CD4-positive, alpha-beta memory T cell (primary cell): ENCODE data around the gene HSCB. TPM values are rescaled to one million over a fixed set of nuclear protein-coding genes. Genes with fewer than 3 reads are reported as not detected.
"Not testable (repeated sequence)": the region's sequence is repeated elsewhere in the genome, so short reads cannot be mapped to it uniquely, and the experiment has no call there.

ENCODE experiments used
- CTCF ChIA-PET: fragments of 350-600 bp; sonication (Branson Sonifier 250); formaldehyde crosslinking; loops from one replicate; lab custom pipeline; 2021; ENCODE audit warnings: inconsistent platforms; ENCODE audit not compliant: partially characterized antibody; lab: Charles Lee
- POLR2A ChIA-PET: fragments of 350-600 bp; sonication (Branson Sonifier 250); formaldehyde crosslinking; loops from one replicate; lab custom pipeline; 2021; ENCODE audit not compliant: partially characterized antibody; lab: Charles Lee
- DNase-seq, 5 donors: peaks; one replicate each; pipeline versions ENCODE4 v3.0.0 to v3.0.0-alpha.2; 2020 to 2022; ENCODE audit warnings: mixed read lengths in 1 of 5
- H3K27ac ChIP-seq: one replicate; pipeline ENCODE4 v1.7.0; 2013; ENCODE audit warnings: low read depth, low read length
- H3K27me3 ChIP-seq: 2 replicates; pipeline ENCODE4 v1.7.0; 2013; ENCODE audit warnings: mild to moderate bottlenecking, low read length, moderate library complexity; ENCODE audit not compliant: insufficient read depth
- H3K36me3 ChIP-seq: 2 replicates; pipeline ENCODE4 v1.7.0; 2013; ENCODE audit warnings: mild to moderate bottlenecking, low read length, moderate library complexity; ENCODE audit not compliant: insufficient read depth
- H3K4me1 ChIP-seq: 2 replicates; pipeline ENCODE4 v1.7.0; 2013; ENCODE audit warnings: mild to moderate bottlenecking, low read length, moderate library complexity; ENCODE audit not compliant: insufficient read depth
- H3K4me3 ChIP-seq, 2 donors: one replicate each; pipeline ENCODE4 v1.7.0; 2013; ENCODE audit warnings: low read length in 2 of 2, mild to moderate bottlenecking in 1 of 2
- H3K9me3 ChIP-seq, 2 donors: one replicate each; pipeline ENCODE4 v1.7.0; 2013; ENCODE audit warnings: low read length in 2 of 2, control low read depth in 1 of 2; ENCODE audit not compliant: control insufficient read depth in 1 of 2
- H3K27ac Mint-ChIP-seq, 7 donors: one replicate each; pipeline ENCODE4 v1.8.0; 2020 to 2021; ENCODE audit warnings: mixed read lengths in 7 of 7, mild to moderate bottlenecking in 6 of 7, inconsistent platforms in 3 of 7, moderate library complexity in 3 of 7
- H3K27me3 Mint-ChIP-seq, 2 donors: one replicate each; pipeline ENCODE4 v1.8.0; 2020 to 2021; ENCODE audit warnings: mixed read lengths in 2 of 2
- H3K36me3 Mint-ChIP-seq, 2 donors: one replicate each; pipeline ENCODE4 v1.8.0; 2020 to 2021; ENCODE audit warnings: mixed read lengths in 2 of 2, inconsistent platforms in 1 of 2, mild to moderate bottlenecking in 1 of 2
- H3K4me1 Mint-ChIP-seq, 4 donors: one replicate each; pipeline ENCODE4 v1.8.0; 2020 to 2021; ENCODE audit warnings: mixed read lengths in 4 of 4, mild to moderate bottlenecking in 1 of 4
- H3K4me3 Mint-ChIP-seq, 8 donors: one replicate each; pipeline ENCODE4 v1.8.0; 2020 to 2021; ENCODE audit warnings: mixed read lengths in 8 of 8, mild to moderate bottlenecking in 7 of 8, moderate library complexity in 6 of 8, inconsistent platforms in 3 of 8
- H3K9me3 Mint-ChIP-seq, 8 donors: one replicate each; pipeline ENCODE4 v1.8.0; 2020 to 2021; ENCODE audit warnings: mixed read lengths in 8 of 8, mild to moderate bottlenecking in 5 of 8, inconsistent platforms in 3 of 8, moderate library complexity in 1 of 8
- intact Hi-C: fragments of 100-400 bp; cut with micrococcal nuclease; formaldehyde crosslinking; loops from one replicate; pipeline ENCODE4 v1.15.1; 2023
- polyA plus RNA-seq, 2 donors: library from polyadenylated mRNA; unstranded; fragments of 300-500 nt; fragmentation: Illumina TruSeq; gene quantifications; one replicate each; pipeline ENCODE4 v1.2.3, GENCODE V29; 2021
- total RNA-seq, 2 experiments: library from RNA; stranded (reverse); gene quantifications; one replicate each; pipeline ENCODE4 v1.2.3, GENCODE V29; 2021

Gene HSCB
- total and polyA plus RNA-seq, 4 experiments from 2014 or later, result 7.6 to 11.1 (median 9.8) TPM

DNA sequence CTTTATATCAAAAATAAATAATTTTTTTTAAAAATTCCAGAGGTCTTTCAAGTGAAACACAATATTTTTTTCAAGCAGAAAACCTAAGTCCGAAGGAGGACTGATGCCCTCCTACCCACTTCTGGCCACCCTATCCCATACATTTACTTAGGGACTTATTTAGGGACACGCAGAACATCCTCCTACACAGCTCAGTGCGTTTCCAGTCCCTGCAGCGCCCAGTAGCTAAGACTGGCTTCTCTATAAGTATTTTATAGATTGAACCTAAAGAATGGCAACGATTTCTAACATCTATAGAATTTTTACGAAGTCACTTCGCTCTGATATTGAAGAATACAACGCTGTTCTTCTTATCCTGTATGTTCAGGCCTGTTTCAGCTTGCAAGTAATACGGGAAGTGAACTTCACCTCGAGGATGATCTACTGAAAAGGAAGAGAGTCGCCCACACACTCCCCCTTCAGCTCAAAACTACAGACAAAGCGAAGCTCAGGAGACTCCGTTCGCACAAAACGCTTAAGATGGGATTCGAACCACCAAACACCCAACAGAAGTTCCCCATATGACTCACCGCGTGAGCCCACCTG lies 547 bp upstream of the HSCB start:
- Histone ChIP-seq H3K27ac (peak overlapping the region; percentile 92), H3K9me3 (no peaks in the 10 kb centered on the region), H3K27me3 (no peaks in the 10 kb centered on the region), H3K4me3 (peak overlapping the region; percentile 66 to 98), H3K4me1 (peaks cover 12% of the 10 kb centered on the region), H3K36me3 (peaks cover 10% of the 10 kb centered on the region)
- DNase-seq, result no peak
- Mint-ChIP-seq H3K4me1 (peaks cover 17 to 34% (median 21%) of the 10 kb centered on the region in 4 donors), H3K27ac (peak overlapping the region; percentile 85 to 99 (median 90)), H3K4me3 (peak overlapping the region; percentile 85 to 99 (median 89)), H3K27me3 (no peaks in the 10 kb centered on the region), H3K9me3 (no peaks in the 10 kb centered on the region), H3K36me3 (peaks cover 10 to 25% of the 10 kb centered on the region in 2 donors)
- intact Hi-C loops, result loop anchor here (1.0 to 5.0 kb wide), 3 partner anchors 59 to 528 kb away; partner anchors contain the start of genes EWSR1 and XBP1
- ChIA-PET POLR2A (interaction anchor here (0.6 to 3.4 kb wide), 9 partner anchors 15 to 142 kb away, joined by 3 to 30 read pairs (median 4); partner anchors contain the start of genes CCDC117, XBP1 and ZNRF3), CTCF (no interaction called here)

DNA sequence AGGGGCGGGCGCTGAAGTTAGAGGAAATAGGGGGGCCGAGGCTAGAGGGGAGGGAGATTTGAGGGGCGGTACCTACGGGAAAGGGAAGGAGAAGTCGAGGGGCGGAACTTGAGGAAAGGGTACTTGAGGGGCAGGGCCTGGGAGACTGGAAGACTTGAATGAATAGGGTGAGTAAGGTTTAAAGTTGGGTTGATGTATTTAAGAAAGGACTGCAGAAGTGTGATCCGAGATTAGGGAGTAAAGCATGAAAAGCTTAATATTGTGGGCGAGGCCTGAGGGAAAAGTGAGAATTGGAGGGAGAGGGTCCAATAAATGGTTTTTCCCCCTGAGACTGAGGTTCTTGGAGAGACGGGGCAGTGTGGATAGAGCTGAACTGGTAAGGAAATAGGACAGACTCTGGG lies 723 bp downstream of the HSCB start:
- ChIA-PET POLR2A (interaction anchor here (1.0 to 3.4 kb wide), 4 partner anchors 19 to 58 kb away, joined by 4 to 30 read pairs (median 8); partner anchors contain the start of genes CCDC117 and XBP1), CTCF (no interaction called here)
- H3K36me3 Mint-ChIP-seq, result peaks cover 13 to 30% of the 10 kb centered on the region in 2 donors
- intact Hi-C loops, result loop anchor here (1.0 to 5.0 kb wide), 3 partner anchors 30 to 141 kb away; partner anchors contain the start of genes CCDC117 and ZNRF3
- Histone ChIP-seq H3K9me3 (no peaks in the 10 kb centered on the region), H3K36me3 (peaks cover 10% of the 10 kb centered on the region), H3K4me3 (peak overlapping the region; percentile 91 to 98), H3K27ac (peak overlapping the region; percentile 92), H3K4me1 (peaks cover 12% of the 10 kb centered on the region), H3K27me3 (no peaks in the 10 kb centered on the region)
- H3K4me3 Mint-ChIP-seq, result peak overlapping the region; percentile 85 to 99 (median 89)
- H3K27ac Mint-ChIP-seq, result peak overlapping the region; percentile 85 to 99 (median 90)
- no peak for DNase-seq
- H3K4me1 Mint-ChIP-seq, result peaks cover 17 to 34% (median 21%) of the 10 kb centered on the region in 4 donors
- H3K27me3 Mint-ChIP-seq, result no peaks in the 10 kb centered on the region
- no peaks in the 10 kb centered on the region for H3K9me3 Mint-ChIP-seq

GRCh38 chr22:28743852-28744251 lies 2.0 kb downstream of the HSCB start:
- Histone ChIP-seq H3K27ac (no peak overlapping the region), H3K4me1 (peaks cover 12% of the 10 kb centered on the region), H3K4me3 (no peak overlapping the region), H3K27me3 (no peaks in the 10 kb centered on the region), H3K36me3 (peaks cover 10% of the 10 kb centered on the region), H3K9me3 (no peaks in the 10 kb centered on the region)
- POLR2A ChIA-PET, result interaction anchor here (3.4 kb wide), 1 partner anchor 56 kb away, joined by 30 read pairs; the partner anchor contains the start of gene XBP1
- Mint-ChIP-seq H3K36me3 (peaks cover 15 to 33% of the 10 kb centered on the region in 2 donors), H3K27me3 (no peaks in the 10 kb centered on the region), H3K4me1 (peaks cover 17 to 31% (median 21%) of the 10 kb centered on the region in 4 donors), H3K27ac (peak overlapping the region in 3 of 7 donors; percentile 28 to 91 (median 73)), H3K9me3 (no peaks in the 10 kb centered on the region), H3K4me3 (peak overlapping the region in 3 of 8 donors; percentile 7 to 91 (median 85))
- CTCF ChIA-PET, result interaction anchor here (0.6 to 1.4 kb wide), 4 partner anchors 14 to 146 kb away, joined by 3 read pairs; no protein-coding TSS in a partner anchor
- intact Hi-C loops, result loop anchor here (5.0 kb wide), 1 partner anchor 72 kb away; no protein-coding TSS in a partner anchor
- DNase-seq, result no peak

DNA sequence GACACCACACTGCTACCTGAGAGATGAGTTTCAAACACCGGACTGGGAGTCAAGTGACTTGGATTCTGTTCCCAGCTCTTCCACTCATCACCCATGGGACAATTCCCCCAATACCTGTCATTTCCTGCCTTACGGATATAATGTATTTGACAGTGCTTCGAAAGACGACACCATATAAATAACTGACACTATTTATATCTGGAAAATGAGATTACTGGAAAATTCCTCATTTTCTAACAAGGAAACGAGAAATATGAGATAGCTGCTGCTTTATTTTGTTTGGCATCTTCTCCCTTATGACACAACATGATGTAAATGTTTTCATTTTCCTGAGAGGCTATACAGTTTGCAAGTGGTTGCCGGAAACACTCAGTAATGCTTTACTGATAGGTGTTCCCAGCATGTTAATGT lies 8.6 kb downstream of the HSCB start:
- CTCF ChIA-PET, result interaction anchor here (0.6 to 1.4 kb wide), 3 partner anchors 23 to 149 kb away, joined by 3 read pairs; no protein-coding TSS in a partner anchor
- peaks cover 4 to 11% (median 9%) of the 10 kb centered on the region in 4 donors for H3K4me1 Mint-ChIP-seq
- peak overlapping the region in 1 of 7 donors; percentile 56 for H3K27ac Mint-ChIP-seq
- Histone ChIP-seq H3K36me3 (peaks cover 4% of the 10 kb centered on the region), H3K4me3 (no peak overlapping the region), H3K27ac (no peak overlapping the region), H3K4me1 (no peaks in the 10 kb centered on the region), H3K9me3 (no peaks in the 10 kb centered on the region), H3K27me3 (no peaks in the 10 kb centered on the region)
- no peaks in the 10 kb centered on the region for H3K9me3 Mint-ChIP-seq
- H3K36me3 Mint-ChIP-seq, result peaks cover 21 to 27% of the 10 kb centered on the region in 2 donors
- H3K27me3 Mint-ChIP-seq, result no peaks in the 10 kb centered on the region
- no peak overlapping the region for H3K4me3 Mint-ChIP-seq
- intact Hi-C loops, result no loop called here
- no peak for DNase-seq
- POLR2A ChIA-PET, result no interaction called here

- DNase-seq, POLR2A ChIA-PET, H3K27me3 ChIP-seq, H3K4me3 ChIP-seq, H3K4me1 ChIP-seq, H3K9me3 Mint-ChIP-seq, H3K27me3 Mint-ChIP-seq, H3K27ac Mint-ChIP-seq, H3K9me3 ChIP-seq, H3K4me3 Mint-ChIP-seq, H3K4me1 Mint-ChIP-seq, intact Hi-C loops, H3K36me3 ChIP-seq, H3K27ac ChIP-seq: not testable (repeated sequence)
- CTCF ChIA-PET, result interaction anchor here (0.9 to 1.0 kb wide), 2 partner anchors 9 to 33 kb away, joined by 3 read pairs; no protein-coding TSS in a partner anchor
- peaks cover 10 to 13% of the 10 kb centered on the region in 2 donors for H3K36me3 Mint-ChIP-seq
These were observed 12.7 kb downstream of the HSCB start for GRCh38 chr22:28754512-28754911.

- Histone ChIP-seq H3K9me3 (no peaks in the 10 kb centered on the region), H3K27me3 (no peaks in the 10 kb centered on the region), H3K27ac (no peak overlapping the region), H3K36me3 (no peaks in the 10 kb centered on the region), H3K4me3 (no peak overlapping the region), H3K4me1 (no peaks in the 10 kb centered on the region)
- no peaks in the 10 kb centered on the region for H3K27me3 Mint-ChIP-seq
- H3K36me3 Mint-ChIP-seq, result peaks cover 3 to 8% of the 10 kb centered on the region in 2 donors
- H3K4me1 Mint-ChIP-seq, result no peaks in the 10 kb centered on the region
- intact Hi-C loops, result no loop called here
- no peak overlapping the region for H3K27ac Mint-ChIP-seq
- H3K4me3 Mint-ChIP-seq, result no peak overlapping the region
- no peaks in the 10 kb centered on the region for H3K9me3 Mint-ChIP-seq
- no peak for DNase-seq
- POLR2A ChIA-PET, result no interaction called here
- CTCF ChIA-PET, result no interaction called here
These were observed 18.2 kb downstream of the HSCB start for GRCh38 chr22:28759861-28760560.

- Mint-ChIP-seq H3K4me3 (no peak overlapping the region), H3K27me3 (no peaks in the 10 kb centered on the region), H3K9me3 (no peaks in the 10 kb centered on the region), H3K36me3 (peaks cover 3 to 8% of the 10 kb centered on the region in 2 donors), H3K27ac (no peak overlapping the region), H3K4me1 (no peaks in the 10 kb centered on the region)
- ChIA-PET CTCF (no interaction called here), POLR2A (interaction anchor here (0.9 kb wide), 1 partner anchor 19 kb away, joined by 4 read pairs; the partner anchor contains the start of genes CHEK2 and HSCB)
- no peak for DNase-seq
- Histone ChIP-seq H3K36me3 (no peaks in the 10 kb centered on the region), H3K4me1 (no peaks in the 10 kb centered on the region), H3K27me3 (no peaks in the 10 kb centered on the region), H3K9me3 (no peaks in the 10 kb centered on the region), H3K4me3 (no peak overlapping the region), H3K27ac (no peak overlapping the region)
- intact Hi-C loops, result no loop called here
These were observed 19.6 kb downstream of the HSCB start for GRCh38 chr22:28761449-28761755.
